NCI-H1694 (cell line): ENCODE measurements around the gene SRPK3.
"Not testable (repeated sequence)": the region's sequence is repeated elsewhere in the genome, so short reads cannot be mapped to it uniquely, and the experiment has no call there.

Source experiments
- DNase-seq: peaks from one replicate; lab custom pipeline; 2025; lab: John Stamatoyannopoulos, UW

Gene SRPK3

GRCh38 chrX:153780678-153781427, at the start of gene SRPK3:
TSS of gene SRPK3 (plus strand) at chrX:153781041. CDS start at chrX:153781087, 46 bp downstream.
- no peak for DNase-seq

- DNase-seq, result no peak
Observed at GRCh38 chrX:153731117-153731844, 49.6 kb upstream of the SRPK3 start.

- DNase-seq, result no peak
Observed at GRCh38 chrX:153731845-153732215, 49.0 kb upstream of the SRPK3 start.

- no peak for DNase-seq
Observed at GRCh38 chrX:153732401-153732800, 48.4 kb upstream of the SRPK3 start.

- no peak for DNase-seq
Observed at GRCh38 chrX:153733651-153734240, 47.1 kb upstream of the SRPK3 start.

- DNase-seq, result no peak
Observed at GRCh38 chrX:153734871-153735270, 46.0 kb upstream of the SRPK3 start.

GRCh38 chrX:153735274-153735673, 45.6 kb upstream of the SRPK3 start:
- DNase-seq, result no peak

- no peak for DNase-seq
Observed at GRCh38 chrX:153736071-153736820, 44.6 kb upstream of the SRPK3 start.

- DNase-seq, result no peak
Observed at GRCh38 chrX:153736871-153737441, 43.9 kb upstream of the SRPK3 start.

GRCh38 chrX:153738056-153738605, 42.7 kb upstream of the SRPK3 start:
- no peak for DNase-seq

GRCh38 chrX:153739754-153740486, 40.9 kb upstream of the SRPK3 start:
- no peak for DNase-seq

- DNase-seq, result no peak
Observed at GRCh38 chrX:153740631-153741222, 40.1 kb upstream of the SRPK3 start.

- no peak for DNase-seq
Observed at GRCh38 chrX:153741446-153741845, 39.4 kb upstream of the SRPK3 start.

- DNase-seq, result not testable (repeated sequence)
Observed at GRCh38 chrX:153742111-153742510, 38.7 kb upstream of the SRPK3 start.

GRCh38 chrX:153742796-153743467, 37.9 kb upstream of the SRPK3 start:
- DNase-seq, result not testable (repeated sequence)

GRCh38 chrX:153743468-153744209, 37.2 kb upstream of the SRPK3 start:
- not testable (repeated sequence) for DNase-seq

- no peak for DNase-seq
Observed at GRCh38 chrX:153744210-153745066, 36.4 kb upstream of the SRPK3 start.

- not testable (repeated sequence) for DNase-seq
Observed at GRCh38 chrX:153745067-153745433, 35.8 kb upstream of the SRPK3 start.
